ENCODE data around the gene CCDC188.

The CCDC188 gene

GRCh38 chr22:20137671-20138416 is 13.0 kb downstream of the CCDC188 start:
- TF ChIP-seq CTCF (IDR thresholded peaks at IDR 0.05; ENCODE audit: low read depth, low read length, missing control alignments), result no peak
- no peak for DNase-seq (ENCODE audit: low read depth)
- H3K4me3 ChIP-seq (ENCODE audit: low read depth, low read length), result no peak overlapping the region

- H3K4me3 ChIP-seq (ENCODE audit: low read depth, low read length), result no peak overlapping the region
- DNase-seq (ENCODE audit: low read depth), result no peak
- no peak for TF ChIP-seq CTCF (IDR thresholded peaks at IDR 0.05; ENCODE audit: low read depth, low read length, missing control alignments)
These were observed 13.7 kb downstream of the CCDC188 start for GRCh38 chr22:20137113-20137512.

- no peak overlapping the region for H3K4me3 ChIP-seq (ENCODE audit: low read depth, low read length)
- no peak for DNase-seq (ENCODE audit: low read depth)
- TF ChIP-seq CTCF (IDR thresholded peaks at IDR 0.05; ENCODE audit: low read depth, low read length, missing control alignments), result no peak
These were observed 14.3 kb downstream of the CCDC188 start for GRCh38 chr22:20136603-20136873.

- H3K4me3 ChIP-seq (ENCODE audit: low read depth, low read length), result no peak overlapping the region
- no peak for DNase-seq (ENCODE audit: low read depth)
- no peak for TF ChIP-seq CTCF (IDR thresholded peaks at IDR 0.05; ENCODE audit: low read depth, low read length, missing control alignments)
These were observed 14.9 kb downstream of the CCDC188 start for GRCh38 chr22:20135806-20136602.

- no peak for DNase-seq (ENCODE audit: low read depth)
- no peak overlapping the region for H3K4me3 ChIP-seq (ENCODE audit: low read depth, low read length)
These were observed 15.6 kb downstream of the CCDC188 start for GRCh38 chr22:20135265-20135664.

GRCh38 chr22:20133930-20134549 is 16.8 kb downstream of the CCDC188 start:
- no peak overlapping the region for H3K4me3 ChIP-seq (ENCODE audit: low read depth, low read length)
- TF ChIP-seq CTCF (IDR thresholded peaks at IDR 0.05; ENCODE audit: low read depth, low read length, missing control alignments), result no peak
- no peak for DNase-seq (ENCODE audit: low read depth)

More at GRCh38 chr22:20135265-20135664, 15.6 kb downstream of the CCDC188 start:
- TF ChIP-seq CTCF (IDR thresholded peaks at IDR 0.05; ENCODE audit: low read depth, low read length, missing control alignments), result no peak
